ENCODE results near the gene TEX51. TPM values are rescaled to one million over a fixed set of nuclear protein-coding genes. Genes with fewer than 3 reads are reported as not detected.

The TEX51 gene
- total RNA-seq, 4 donors from 2014 or later, result not detected

- peak; percentile 57 for DNase-seq (ENCODE audit: extremely low spot score)
- Histone ChIP-seq H3K36me3 (no peaks in the 10 kb centered on the region), H3K27me3 (peaks cover 0 to 24% (median 0%) of the 10 kb centered on the region in 4 donors), H3K4me3 (no peak overlapping the region), H3K27ac (replicated peaks in 1 of 4) (no peak overlapping the region), H3K9me3 (peaks cover 0 to 3% (median 0%) of the 10 kb centered on the region in 4 donors), H3K4me1 (no peaks in the 10 kb centered on the region)
- TF ChIP-seq POLR2AphosphoS5 (IDR thresholded peaks at IDR 0.05) (no peak), EP300 (IDR thresholded peaks at IDR 0.05) (no peak), POLR2A (IDR thresholded peaks at IDR 0.05; ENCODE audit: low read depth) (no peak)
- TF ChIP-seq, protein P1, sequence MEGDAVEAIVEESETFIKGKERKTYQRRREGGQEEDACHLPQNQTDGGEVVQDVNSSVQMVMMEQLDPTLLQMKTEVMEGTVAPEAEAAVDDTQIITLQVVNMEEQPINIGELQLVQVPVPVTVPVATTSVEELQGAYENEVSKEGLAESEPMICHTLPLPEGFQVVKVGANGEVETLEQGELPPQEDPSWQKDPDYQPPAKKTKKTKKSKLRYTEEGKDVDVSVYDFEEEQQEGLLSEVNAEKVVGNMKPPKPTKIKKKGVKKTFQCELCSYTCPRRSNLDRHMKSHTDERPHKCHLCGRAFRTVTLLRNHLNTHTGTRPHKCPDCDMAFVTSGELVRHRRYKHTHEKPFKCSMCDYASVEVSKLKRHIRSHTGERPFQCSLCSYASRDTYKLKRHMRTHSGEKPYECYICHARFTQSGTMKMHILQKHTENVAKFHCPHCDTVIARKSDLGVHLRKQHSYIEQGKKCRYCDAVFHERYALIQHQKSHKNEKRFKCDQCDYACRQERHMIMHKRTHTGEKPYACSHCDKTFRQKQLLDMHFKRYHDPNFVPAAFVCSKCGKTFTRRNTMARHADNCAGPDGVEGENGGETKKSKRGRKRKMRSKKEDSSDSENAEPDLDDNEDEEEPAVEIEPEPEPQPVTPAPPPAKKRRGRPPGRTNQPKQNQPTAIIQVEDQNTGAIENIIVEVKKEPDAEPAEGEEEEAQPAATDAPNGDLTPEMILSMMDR (IDR thresholded peaks at IDR 0.05), result no peak
- intact Hi-C loops (cut with DNase I), result no loop called here
- WGBS, result 67% methylated on average over 4 of the region's 4 CpGs
Measured at GRCh38 chr2:126933711-126934091, 35.0 kb downstream of the TEX51 start.

GRCh38 chr2:126934809-126935208 lies 36.1 kb downstream of the TEX51 start:
- WGBS, result 83% methylated on average over 4 of the region's 6 CpGs
- no peaks in the 10 kb centered on the region for H3K36me3 ChIP-seq
- no peaks in the 10 kb centered on the region for H3K4me1 ChIP-seq
- no peak overlapping the region for H3K4me3 ChIP-seq
- H3K9me3 ChIP-seq, result no peaks in the 10 kb centered on the region
- no peak overlapping the region for H3K27ac ChIP-seq (replicated peaks in 1 of 4)
- intact Hi-C loops (cut with DNase I), result no loop called here
- peaks cover 0 to 24% (median 0%) of the 10 kb centered on the region in 4 donors for H3K27me3 ChIP-seq
- TF ChIP-seq, protein P1 (IDR thresholded peaks at IDR 0.05), result no peak
- TF ChIP-seq POLR2AphosphoS5 (IDR thresholded peaks at IDR 0.05) (no peak), POLR2A (IDR thresholded peaks at IDR 0.05; ENCODE audit: low read depth) (no peak), EP300 (IDR thresholded peaks at IDR 0.05) (no peak)
- peak; percentile 77 for DNase-seq (ENCODE audit: extremely low spot score)

DNA sequence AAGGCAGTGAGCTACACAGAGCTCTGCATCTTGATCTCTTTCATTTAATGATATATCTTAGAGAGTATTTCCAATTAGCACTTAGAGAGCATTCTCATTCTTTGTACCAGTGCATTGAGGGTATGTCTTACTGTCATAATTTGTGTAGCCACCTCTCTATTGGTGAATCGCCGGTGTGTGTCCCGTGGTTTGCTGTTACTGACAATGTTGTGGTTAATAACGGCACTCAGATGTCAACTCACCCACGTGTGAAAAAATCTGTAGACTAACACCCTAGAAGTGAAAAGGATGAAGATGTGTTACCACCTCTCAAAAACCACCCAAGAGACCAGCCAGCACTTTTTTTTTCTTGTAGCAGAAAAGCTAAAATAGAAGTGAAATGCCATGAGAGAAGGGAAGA lies 37.1 kb downstream of the TEX51 start:
- Histone ChIP-seq H3K9me3 (no peaks in the 10 kb centered on the region), H3K4me1 (no peaks in the 10 kb centered on the region), H3K27ac (replicated peaks in 1 of 4) (no peak overlapping the region), H3K36me3 (no peaks in the 10 kb centered on the region), H3K4me3 (no peak overlapping the region), H3K27me3 (peaks cover 0 to 24% (median 0%) of the 10 kb centered on the region in 4 donors)
- DNase-seq (ENCODE audit: extremely low spot score), result peak; percentile 47
- TF ChIP-seq POLR2A (IDR thresholded peaks at IDR 0.05; ENCODE audit: low read depth), result no peak
- no peak for TF ChIP-seq POLR2AphosphoS5 (IDR thresholded peaks at IDR 0.05)
- TF ChIP-seq, protein P1 (IDR thresholded peaks at IDR 0.05), result no peak
- TF ChIP-seq EP300 (IDR thresholded peaks at IDR 0.05), result no peak
- intact Hi-C loops (cut with DNase I), result no loop called here
- WGBS, result 83% methylated on average over 5 of the region's 5 CpGs

GRCh38 chr2:126936219-126936723 lies 37.6 kb downstream of the TEX51 start:
- Histone ChIP-seq H3K4me1 (no peaks in the 10 kb centered on the region), H3K27me3 (peaks cover 0 to 24% (median 0%) of the 10 kb centered on the region in 4 donors), H3K4me3 (no peak overlapping the region), H3K27ac (replicated peaks in 1 of 4) (no peak overlapping the region), H3K9me3 (no peaks in the 10 kb centered on the region), H3K36me3 (no peaks in the 10 kb centered on the region)
- DNase-seq (ENCODE audit: extremely low spot score), result peak; percentile 80
- TF ChIP-seq, protein P1 (IDR thresholded peaks at IDR 0.05), result no peak
- no peak for TF ChIP-seq POLR2A (IDR thresholded peaks at IDR 0.05; ENCODE audit: low read depth)
- no peak for TF ChIP-seq POLR2AphosphoS5 (IDR thresholded peaks at IDR 0.05)
- TF ChIP-seq EP300 (IDR thresholded peaks at IDR 0.05), result no peak
- WGBS, result 92% methylated on average over 4 of the region's 4 CpGs
- intact Hi-C loops (cut with DNase I), result no loop called here

- Histone ChIP-seq H3K27ac (replicated peaks in 1 of 4) (no peak overlapping the region), H3K27me3 (peaks cover 0 to 27% (median 0%) of the 10 kb centered on the region in 4 donors), H3K36me3 (no peaks in the 10 kb centered on the region), H3K9me3 (peaks cover 0 to 3% (median 0%) of the 10 kb centered on the region in 4 donors), H3K4me1 (no peaks in the 10 kb centered on the region), H3K4me3 (no peak overlapping the region)
- 91% methylated on average over 4 of the region's 4 CpGs for WGBS
- TF ChIP-seq POLR2AphosphoS5 (IDR thresholded peaks at IDR 0.05) (no peak), POLR2A (IDR thresholded peaks at IDR 0.05; ENCODE audit: low read depth) (no peak)
- TF ChIP-seq, protein P1 (IDR thresholded peaks at IDR 0.05), result no peak
- DNase-seq (ENCODE audit: extremely low spot score), result peak; percentile 90
- intact Hi-C loops (cut with DNase I), result no loop called here
Measured at GRCh38 chr2:126940331-126940730, 41.6 kb downstream of the TEX51 start.

Data from esophagus muscularis mucosa (tissue), 4 donors.